Rectal smooth muscle tissue (tissue), 1 donor: ENCODE measurements around the gene TRPM4.
"Not testable (repeated sequence)": the region's sequence is repeated elsewhere in the genome, so short reads cannot be mapped to it uniquely, and the experiment has no call there.

Experiments
- H3K27ac ChIP-seq: one replicate; pipeline ENCODE4 v1.7.0; 2013; ENCODE audit warnings: low read depth, low read length, inconsistent platforms
- H3K27me3 ChIP-seq: one replicate; pipeline ENCODE4 v1.7.0; 2013; ENCODE audit warnings: low read length; ENCODE audit not compliant: control insufficient read depth, insufficient read depth
- H3K36me3 ChIP-seq: one replicate; pipeline ENCODE4 v1.7.0; 2013; ENCODE audit warnings: low read length; ENCODE audit not compliant: control insufficient read depth, insufficient read depth
- H3K4me1 ChIP-seq: one replicate; pipeline ENCODE4 v1.7.0; 2013; ENCODE audit warnings: low read length; ENCODE audit not compliant: control insufficient read depth, insufficient read depth
- H3K4me3 ChIP-seq: one replicate; pipeline ENCODE4 v1.7.0; 2013; ENCODE audit warnings: low read length
- H3K9ac ChIP-seq: one replicate; pipeline ENCODE4 v1.7.0; 2013; ENCODE audit warnings: low read length

The TRPM4 gene

GRCh38 chr19:49132974-49133609 is 24.5 kb upstream of the TRPM4 start:
- Histone ChIP-seq H3K4me3 (no peak overlapping the region), H3K36me3 (no peaks in the 10 kb centered on the region), H3K27me3 (peaks cover 2% of the 10 kb centered on the region), H3K27ac (no peak overlapping the region), H3K9ac (no peak overlapping the region), H3K4me1 (peaks cover 5% of the 10 kb centered on the region)

- Histone ChIP-seq H3K27me3 (peaks cover 2% of the 10 kb centered on the region), H3K9ac (no peak overlapping the region), H3K27ac (no peak overlapping the region), H3K4me3 (peak overlapping the region; percentile 36), H3K4me1 (peaks cover under 1% of the 10 kb centered on the region), H3K36me3 (no peaks in the 10 kb centered on the region)
Measured at GRCh38 chr19:49133621-49134454, 23.8 kb upstream of the TRPM4 start.

GRCh38 chr19:49135686-49136085 is 21.9 kb upstream of the TRPM4 start:
- H3K4me1 ChIP-seq = no peaks in the 10 kb centered on the region
- no peak overlapping the region for H3K9ac ChIP-seq
- H3K27ac ChIP-seq = no peak overlapping the region
- no peak overlapping the region for H3K4me3 ChIP-seq
- peaks cover 2% of the 10 kb centered on the region for H3K27me3 ChIP-seq
- H3K36me3 ChIP-seq = no peaks in the 10 kb centered on the region

GRCh38 chr19:49136771-49137171 is 20.8 kb upstream of the TRPM4 start:
- Histone ChIP-seq H3K27me3 (peaks cover 2% of the 10 kb centered on the region), H3K4me3 (no peak overlapping the region), H3K36me3 (no peaks in the 10 kb centered on the region), H3K27ac (no peak overlapping the region), H3K4me1 (no peaks in the 10 kb centered on the region), H3K9ac (no peak overlapping the region)

- Histone ChIP-seq H3K9ac (no peak overlapping the region), H3K4me1 (no peaks in the 10 kb centered on the region), H3K36me3 (no peaks in the 10 kb centered on the region), H3K27ac (no peak overlapping the region), H3K4me3 (no peak overlapping the region), H3K27me3 (peaks cover 3% of the 10 kb centered on the region)
Measured at GRCh38 chr19:49140951-49141350, 16.6 kb upstream of the TRPM4 start.

- H3K9ac ChIP-seq = no peak overlapping the region
- H3K36me3 ChIP-seq = no peaks in the 10 kb centered on the region
- H3K27ac ChIP-seq = no peak overlapping the region
- H3K4me1 ChIP-seq = no peaks in the 10 kb centered on the region
- no peak overlapping the region for H3K4me3 ChIP-seq
- peaks cover 3% of the 10 kb centered on the region for H3K27me3 ChIP-seq
Measured at GRCh38 chr19:49141352-49141751, 16.2 kb upstream of the TRPM4 start.

- Histone ChIP-seq H3K9ac (no peak overlapping the region), H3K4me3 (peak overlapping the region; percentile 75), H3K27ac (no peak overlapping the region), H3K27me3 (peaks cover 3% of the 10 kb centered on the region), H3K4me1 (no peaks in the 10 kb centered on the region), H3K36me3 (no peaks in the 10 kb centered on the region)
Measured at GRCh38 chr19:49142866-49143335, 14.7 kb upstream of the TRPM4 start.

GRCh38 chr19:49145573-49146407 is 11.8 kb upstream of the TRPM4 start:
- Histone ChIP-seq H3K4me1 (peaks cover 7% of the 10 kb centered on the region), H3K4me3 (peak overlapping the region; percentile 34), H3K9ac (no peak overlapping the region), H3K27me3 (peaks cover 3% of the 10 kb centered on the region), H3K36me3 (no peaks in the 10 kb centered on the region), H3K27ac (no peak overlapping the region)

GRCh38 chr19:49146408-49146770 is 11.2 kb upstream of the TRPM4 start:
- H3K27me3 ChIP-seq, H3K27ac ChIP-seq, H3K4me3 ChIP-seq, H3K36me3 ChIP-seq, H3K4me1 ChIP-seq, H3K9ac ChIP-seq: not testable (repeated sequence)

- no peak overlapping the region for H3K27ac ChIP-seq
- H3K27me3 ChIP-seq = peaks cover 3% of the 10 kb centered on the region
- no peak overlapping the region for H3K9ac ChIP-seq
- H3K4me3 ChIP-seq = peak overlapping the region; percentile 81
- peaks cover 7% of the 10 kb centered on the region for H3K4me1 ChIP-seq
- no peaks in the 10 kb centered on the region for H3K36me3 ChIP-seq
Measured at GRCh38 chr19:49148044-49148682, 9.4 kb upstream of the TRPM4 start.

- peak overlapping the region; percentile 81 for H3K4me3 ChIP-seq
- peak overlapping the region; percentile 76 for H3K9ac ChIP-seq
- H3K4me1 ChIP-seq = peaks cover 7% of the 10 kb centered on the region
- H3K27me3 ChIP-seq = peaks cover 3% of the 10 kb centered on the region
- H3K27ac ChIP-seq = peak overlapping the region; percentile 72
- H3K36me3 ChIP-seq = no peaks in the 10 kb centered on the region
Measured at GRCh38 chr19:49148784-49149651, 8.6 kb upstream of the TRPM4 start.
